K562 (cell line): Measurements from ENCODE around the gene LGALS12. TPM values are rescaled to one million over a fixed set of nuclear protein-coding genes. Genes with fewer than 3 reads are reported as not detected.
"Not testable (repeated sequence)": the region's sequence is repeated elsewhere in the genome, so short reads cannot be mapped to it uniquely, and the experiment has no call there.

Source experiments
- ATF7 ChIP-seq: fragments of 450-650 bp; IDR thresholded peaks from 2 replicates; pipeline ENCODE4 v1.7.1; 2014; ENCODE audit warnings: mild to moderate bottlenecking, moderate library complexity
- BACH1 ChIP-seq: fragments of 200-800 bp; sonication (Bioruptor generic); IDR thresholded peaks from 2 replicates; pipeline ENCODE4 v1.6.1; 2016; ENCODE audit warnings: missing genetic modification characterization, missing compliant biosample characterization
- CXXC5 ChIP-seq: fragments of 250-450 bp; sonication (Bioruptor Pico); IDR thresholded peaks from 2 replicates; pipeline ENCODE4 v1.8.0; 2022; ENCODE audit warnings: inconsistent platforms, mild to moderate bottlenecking, moderate library complexity
- HDAC8 ChIP-seq: fragments of 450-650 bp; IDR thresholded peaks from 2 replicates; pipeline ENCODE4 v1.6.1; 2016; ENCODE audit warnings: mild to moderate bottlenecking, missing genetic modification characterization, moderate library complexity, missing compliant biosample characterization
- HEY1 ChIP-seq: fragments of 250-450 bp; sonication (Bioruptor Pico); IDR thresholded peaks from 2 replicates; pipeline ENCODE4 v1.5.0; 2020; ENCODE audit warnings: mild to moderate bottlenecking, moderate library complexity, borderline replicate concordance
- HMG20A ChIP-seq: fragments of 450-650 bp; formaldehyde crosslinking; conservative IDR thresholded peaks from 2 replicates; pipeline ENCODE4 v1.4.0; 2020; ENCODE audit warnings: mild to moderate bottlenecking, mixed read lengths
- KLF10 ChIP-seq: fragments of 250-450 bp; sonication (Bioruptor Pico); IDR thresholded peaks from 2 replicates; pipeline ENCODE4 v1.6.1; 2021; ENCODE audit warnings: matching md5 sums
- LEF1 ChIP-seq: fragments of 450-650 bp; IDR thresholded peaks from 2 replicates; pipeline ENCODE4 v1.6.1; 2016; ENCODE audit warnings: mild to moderate bottlenecking
- NR2C1 ChIP-seq, 2 experiments: fragments of 450-650 bp; IDR thresholded peaks; 2 replicates each; pipeline ENCODE4 v1.6.1; 2017; ENCODE audit warnings: mild to moderate bottlenecking in 2 of 2, antibody characterized with exemption in 1 of 2, inconsistent platforms in 1 of 2, missing compliant biosample characterization in 1 of 2, missing genetic modification characterization in 1 of 2
- SMAD3 ChIP-seq: fragments of 450-650 bp; formaldehyde crosslinking; conservative IDR thresholded peaks from 2 replicates; pipeline ENCODE4 v1.4.0; 2020; ENCODE audit warnings: mild to moderate bottlenecking
- SMARCC2 ChIP-seq: fragments of 450-650 bp; IDR thresholded peaks from 2 replicates; pipeline ENCODE4 v1.6.1; 2017; ENCODE audit warnings: antibody characterized with exemption, moderate library complexity, mild to moderate bottlenecking, low read depth
- ZNF174 ChIP-seq: fragments of 250-450 bp; sonication (Bioruptor Pico); IDR thresholded peaks from 2 replicates; pipeline ENCODE4 v1.4.0; 2020; ENCODE audit warnings: mild to moderate bottlenecking
- ZNF3 ChIP-seq: fragments of 250-450 bp; sonication (Bioruptor Pico); IDR thresholded peaks from 2 replicates; pipeline ENCODE4 v1.5.0; 2021; ENCODE audit warnings: mild to moderate bottlenecking, moderate library complexity
- ZNF311 ChIP-seq: fragments of 250-450 bp; sonication (Bioruptor Pico); IDR thresholded peaks from 2 replicates; pipeline ENCODE4 v1.4.0; 2020; ENCODE audit warnings: mild to moderate bottlenecking, moderate library complexity
- ZNF41 ChIP-seq: fragments of 250-450 bp; sonication (Bioruptor Pico); conservative IDR thresholded peaks from 2 replicates; pipeline ENCODE4 v1.4.0; 2020; ENCODE audit warnings: mild to moderate bottlenecking
- polyA plus RNA-seq, 8 experiments: library from polyadenylated mRNA; depleted of rRNA in 4 of 8; stranded (reverse) in 5 of 8; unstranded in 3 of 8; fragments of >200 nt; fragmentation: Nextera tagmentation in 2 of 8; fragmentation: Illumina TruSeq in 1 of 8; extraction: Ambion mirVana in 2 of 8; extraction: Trizol in 1 of 8; gene quantifications; 2 replicates each; pipeline versions ENCODE4 v1.2.1 to v1.2.3, GENCODE V29; 2011 to 2014; ENCODE audit warnings: inconsistent platforms in 1 of 8, missing spikeins in 1 of 8
- total RNA-seq, 7 experiments: library from RNA; depleted of rRNA in 6 of 7; stranded (reverse); fragments of >200 nt in 6 of 7; fragmentation: Illumina TruSeq in 2 of 7; extraction: Trizol in 2 of 7; gene quantifications; 2 replicates each; pipeline versions ENCODE4 v1.2.1 to v1.2.3, GENCODE V29; 2011 to 2021; ENCODE audit warnings: low replicate concordance in 1 of 7
- TF ChIP-seq, protein P1 (sequence below), 2 experiments: IDR thresholded peaks in 1 of 2; conservative IDR thresholded peaks in 1 of 2; 2 replicates each; pipeline ENCODE4 v1.6.1; 2016; ENCODE audit warnings: low read depth in 2 of 2, mild to moderate bottlenecking in 1 of 2, missing compliant biosample characterization in 1 of 2, missing genetic modification characterization in 1 of 2, moderate library complexity in 1 of 2
- TF ChIP-seq, protein P2 (sequence below): fragments of 450-650 bp; IDR thresholded peaks from 2 replicates; pipeline ENCODE4 v1.6.1; 2016; ENCODE audit warnings: missing biosample characterization, missing genetic modification characterization
- TF ChIP-seq, protein P3 (sequence below): fragments of 250-450 bp; sonication (Bioruptor Pico); IDR thresholded peaks from 2 replicates; pipeline ENCODE4 v1.4.0; 2020; ENCODE audit warnings: mild to moderate bottlenecking, moderate library complexity
- TF ChIP-seq, protein P4 (sequence below): sonication (generic); IDR thresholded peaks from 2 replicates; pipeline ENCODE4 v1.6.1; 2016

LGALS12 gene
- total and polyA plus RNA-seq, 9 of the 15 experiments (the other 6 are each of a cell fraction or from before 2014, with no cell fraction given) = 0.66 to 8.0 (median 5.0) TPM

DNA sequence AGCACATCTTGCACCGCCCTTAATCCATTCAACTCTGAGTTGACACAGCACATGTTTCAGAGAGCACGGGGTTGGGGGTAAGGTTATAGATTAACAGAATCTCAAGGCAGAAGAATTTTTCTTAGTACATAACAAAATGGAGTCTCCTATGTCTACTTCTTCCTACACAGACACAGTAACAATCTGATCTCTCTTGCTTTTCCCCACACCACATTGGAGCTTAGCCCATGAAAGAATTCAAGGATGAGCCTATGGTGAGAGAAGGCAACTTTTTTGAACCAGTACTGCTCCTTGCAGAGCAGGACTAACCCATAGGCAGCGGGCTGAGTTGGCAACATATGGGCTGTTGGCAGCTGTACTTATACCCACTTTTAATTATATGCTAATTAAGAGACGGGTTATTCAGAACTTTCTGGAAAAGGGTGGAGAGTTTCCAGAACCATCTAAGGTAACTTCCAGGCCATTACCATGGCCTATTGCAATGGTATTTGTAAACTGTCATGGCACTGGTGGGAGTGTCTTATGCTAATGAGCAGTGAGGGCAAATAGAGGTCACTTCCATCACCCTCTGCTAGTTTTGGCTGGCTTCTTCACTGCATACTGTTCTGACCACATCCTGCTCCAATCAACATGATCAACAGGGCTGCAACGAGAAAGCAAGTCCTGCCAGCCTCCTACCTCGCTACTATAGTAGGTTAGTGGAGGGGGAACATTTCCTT, 25.3 kb downstream of the LGALS12 start (continued):
- peak; percentile 99 for TF ChIP-seq ZNF311
- TF ChIP-seq HEY1 (CRISPR knock-in tag) = peak; percentile 94
- peak; percentile 25; the same call in 1 of the 2 replicates for TF ChIP-seq SMARCC2
- peak; percentile 96 for TF ChIP-seq SMAD3 (CRISPR knock-in tag)
- TF ChIP-seq ZNF41 = peak; percentile 93
- TF ChIP-seq, protein P1, sequence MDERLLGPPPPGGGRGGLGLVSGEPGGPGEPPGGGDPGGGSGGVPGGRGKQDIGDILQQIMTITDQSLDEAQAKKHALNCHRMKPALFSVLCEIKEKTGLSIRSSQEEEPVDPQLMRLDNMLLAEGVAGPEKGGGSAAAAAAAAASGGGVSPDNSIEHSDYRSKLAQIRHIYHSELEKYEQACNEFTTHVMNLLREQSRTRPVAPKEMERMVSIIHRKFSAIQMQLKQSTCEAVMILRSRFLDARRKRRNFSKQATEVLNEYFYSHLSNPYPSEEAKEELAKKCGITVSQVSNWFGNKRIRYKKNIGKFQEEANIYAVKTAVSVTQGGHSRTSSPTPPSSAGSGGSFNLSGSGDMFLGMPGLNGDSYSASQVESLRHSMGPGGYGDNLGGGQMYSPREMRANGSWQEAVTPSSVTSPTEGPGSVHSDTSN (CRISPR knock-in tag; IDR thresholded peaks at IDR 0.05; ENCODE audit: low read depth) = not testable (repeated sequence)
- TF ChIP-seq, protein P1 (tag; conservative IDR thresholded peaks at IDR 0.05; ENCODE audit: low read depth) = peak; percentile 52
- TF ChIP-seq NR2C1 (IDR thresholded peaks at IDR 0.05) = 0 out of 2 replicates have a peak, but pooled peaks have one; percentile 10
- TF ChIP-seq NR2C1 (tag; IDR thresholded peaks at IDR 0.05) = peak; percentile 89
- TF ChIP-seq, protein P2, sequence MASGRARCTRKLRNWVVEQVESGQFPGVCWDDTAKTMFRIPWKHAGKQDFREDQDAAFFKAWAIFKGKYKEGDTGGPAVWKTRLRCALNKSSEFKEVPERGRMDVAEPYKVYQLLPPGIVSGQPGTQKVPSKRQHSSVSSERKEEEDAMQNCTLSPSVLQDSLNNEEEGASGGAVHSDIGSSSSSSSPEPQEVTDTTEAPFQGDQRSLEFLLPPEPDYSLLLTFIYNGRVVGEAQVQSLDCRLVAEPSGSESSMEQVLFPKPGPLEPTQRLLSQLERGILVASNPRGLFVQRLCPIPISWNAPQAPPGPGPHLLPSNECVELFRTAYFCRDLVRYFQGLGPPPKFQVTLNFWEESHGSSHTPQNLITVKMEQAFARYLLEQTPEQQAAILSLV (tag) = peak; percentile 96
- TF ChIP-seq ZNF3 = peak; percentile 60; the same call in 1 of the 2 replicates
- TF ChIP-seq CXXC5 (CRISPR knock-in tag) = peak; percentile 86
- TF ChIP-seq, protein P3, sequence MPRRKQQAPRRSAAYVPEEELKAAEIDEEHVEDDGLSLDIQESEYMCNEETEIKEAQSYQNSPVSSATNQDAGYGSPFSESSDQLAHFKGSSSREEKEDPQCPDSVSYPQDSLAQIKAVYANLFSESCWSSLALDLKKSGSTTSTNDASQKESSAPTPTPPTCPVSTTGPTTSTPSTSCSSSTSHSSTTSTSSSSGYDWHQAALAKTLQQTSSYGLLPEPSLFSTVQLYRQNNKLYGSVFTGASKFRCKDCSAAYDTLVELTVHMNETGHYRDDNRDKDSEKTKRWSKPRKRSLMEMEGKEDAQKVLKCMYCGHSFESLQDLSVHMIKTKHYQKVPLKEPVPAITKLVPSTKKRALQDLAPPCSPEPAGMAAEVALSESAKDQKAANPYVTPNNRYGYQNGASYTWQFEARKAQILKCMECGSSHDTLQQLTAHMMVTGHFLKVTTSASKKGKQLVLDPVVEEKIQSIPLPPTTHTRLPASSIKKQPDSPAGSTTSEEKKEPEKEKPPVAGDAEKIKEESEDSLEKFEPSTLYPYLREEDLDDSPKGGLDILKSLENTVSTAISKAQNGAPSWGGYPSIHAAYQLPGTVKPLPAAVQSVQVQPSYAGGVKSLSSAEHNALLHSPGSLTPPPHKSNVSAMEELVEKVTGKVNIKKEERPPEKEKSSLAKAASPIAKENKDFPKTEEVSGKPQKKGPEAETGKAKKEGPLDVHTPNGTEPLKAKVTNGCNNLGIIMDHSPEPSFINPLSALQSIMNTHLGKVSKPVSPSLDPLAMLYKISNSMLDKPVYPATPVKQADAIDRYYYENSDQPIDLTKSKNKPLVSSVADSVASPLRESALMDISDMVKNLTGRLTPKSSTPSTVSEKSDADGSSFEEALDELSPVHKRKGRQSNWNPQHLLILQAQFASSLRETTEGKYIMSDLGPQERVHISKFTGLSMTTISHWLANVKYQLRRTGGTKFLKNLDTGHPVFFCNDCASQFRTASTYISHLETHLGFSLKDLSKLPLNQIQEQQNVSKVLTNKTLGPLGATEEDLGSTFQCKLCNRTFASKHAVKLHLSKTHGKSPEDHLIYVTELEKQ = peak; percentile 98
- peak; percentile 92 for TF ChIP-seq LEF1
- TF ChIP-seq KLF10 (CRISPR knock-in tag) = peak; percentile 78; the same call in 1 of the 2 replicates
- 0 out of 2 replicates have a peak, but pooled peaks have one; percentile 76 for TF ChIP-seq HMG20A (CRISPR knock-in tag)
- TF ChIP-seq ATF7 = peak; percentile 69
- peak; percentile 86 for TF ChIP-seq BACH1 (tag)
- peak; percentile 98 for TF ChIP-seq HDAC8 (tag)
- TF ChIP-seq ZNF174 (CRISPR knock-in tag) = 0 out of 2 replicates have a peak, but pooled peaks have one; percentile 55
- TF ChIP-seq, protein P4, sequence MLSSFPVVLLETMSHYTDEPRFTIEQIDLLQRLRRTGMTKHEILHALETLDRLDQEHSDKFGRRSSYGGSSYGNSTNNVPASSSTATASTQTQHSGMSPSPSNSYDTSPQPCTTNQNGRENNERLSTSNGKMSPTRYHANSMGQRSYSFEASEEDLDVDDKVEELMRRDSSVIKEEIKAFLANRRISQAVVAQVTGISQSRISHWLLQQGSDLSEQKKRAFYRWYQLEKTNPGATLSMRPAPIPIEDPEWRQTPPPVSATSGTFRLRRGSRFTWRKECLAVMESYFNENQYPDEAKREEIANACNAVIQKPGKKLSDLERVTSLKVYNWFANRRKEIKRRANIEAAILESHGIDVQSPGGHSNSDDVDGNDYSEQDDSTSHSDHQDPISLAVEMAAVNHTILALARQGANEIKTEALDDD = peak; percentile 80; the same call in 1 of the 2 replicates
